Measurements from ENCODE around the gene STX18.
"Not testable (repeated sequence)": the region's sequence is repeated elsewhere in the genome, so short reads cannot be mapped to it uniquely, and the experiment has no call there.

The STX18 gene

DNA sequence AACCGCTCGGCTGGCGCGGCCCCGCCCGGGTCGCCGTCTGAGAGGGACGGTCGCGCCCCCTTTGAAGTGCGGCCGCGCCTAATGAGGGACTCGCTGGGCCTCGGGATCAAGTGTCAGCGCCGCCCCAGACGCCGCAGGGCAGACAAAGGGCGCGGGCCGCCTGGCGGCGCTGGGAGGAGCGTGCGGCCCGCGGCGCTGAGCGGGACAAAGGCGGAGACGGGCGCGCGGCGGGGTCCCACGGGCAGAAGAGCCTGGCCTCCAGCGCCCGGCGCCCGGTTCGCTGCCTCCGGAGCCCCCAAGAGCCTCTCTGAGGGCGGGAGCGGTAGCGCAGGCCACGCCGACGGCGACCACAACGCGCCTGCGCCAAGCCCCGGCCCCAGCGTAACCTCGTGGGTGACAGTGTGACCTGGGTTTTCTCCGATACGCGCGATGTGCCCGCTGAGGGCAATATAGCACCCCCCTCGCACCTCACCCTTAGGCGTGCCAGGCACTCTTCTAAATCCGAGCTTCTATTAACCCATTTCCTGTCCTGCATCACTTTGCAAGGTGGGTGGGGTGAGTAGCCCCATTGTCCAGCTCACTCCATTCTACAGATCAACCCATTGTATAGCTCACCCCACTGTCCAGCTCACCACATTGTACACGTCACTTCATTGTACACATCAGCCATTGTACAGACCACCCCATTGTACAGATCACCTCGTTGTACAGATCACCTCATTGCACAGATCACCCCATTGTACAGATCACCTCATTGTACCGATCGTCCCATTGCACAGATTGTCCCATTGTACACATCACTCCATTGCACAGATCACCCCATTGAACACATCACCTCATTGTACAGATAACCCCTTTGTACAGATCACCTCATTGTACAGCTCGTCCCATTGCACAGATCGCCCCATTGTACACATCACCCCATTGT, 33.7 kb upstream of the STX18 start:
- Histone ChIP-seq H3K9ac (ENCODE audit: low read length in 5 of 5) (peak overlapping the region in 4 of 5 donors; percentile 66 to 81 (median 72)), H3K27ac (ENCODE audit: low read depth, low read length) (peak overlapping the region; percentile 39), H3K36me3 (ENCODE audit: control insufficient read depth in 5 of 5, insufficient read depth in 5 of 5, low read length in 5 of 5) (no peaks in the 10 kb centered on the region), H3K4me3 (ENCODE audit: low read depth in 1 of 5, low read length in 5 of 5) (peak overlapping the region; percentile 68 to 82 (median 74)), H3K9me3 (ENCODE audit: control insufficient read depth in 5 of 5, low read length in 5 of 5) (no peaks in the 10 kb centered on the region), H3K27me3 (ENCODE audit: control insufficient read depth in 5 of 5, insufficient read depth in 4 of 5, low read length in 5 of 5) (no peaks in the 10 kb centered on the region), H3K4me1 (ENCODE audit: control insufficient read depth in 5 of 5, insufficient read depth in 5 of 5, low read length in 5 of 5) (peaks cover 2 to 15% (median 11%) of the 10 kb centered on the region in 5 donors)

DNA sequence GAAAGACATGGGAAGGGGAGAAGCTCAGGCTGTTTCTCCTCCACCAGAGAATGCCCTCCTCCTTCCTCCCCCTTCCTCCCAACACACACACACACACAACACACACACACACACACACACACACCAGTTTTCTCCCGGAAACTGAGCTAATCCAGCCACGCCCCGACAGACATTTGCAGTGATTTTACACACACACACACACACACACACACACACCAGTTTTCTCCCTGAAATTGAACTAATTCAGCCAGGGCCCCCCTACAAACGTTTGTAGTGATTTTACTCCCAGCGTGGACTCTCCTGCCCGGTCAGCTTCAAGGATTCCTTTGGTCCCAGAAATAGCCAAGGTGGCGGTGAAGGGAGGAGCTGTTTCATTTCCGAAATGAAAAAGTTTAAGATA, 32.9 kb upstream of the STX18 start:
- Histone ChIP-seq H3K4me1 (ENCODE audit: control insufficient read depth in 5 of 5, insufficient read depth in 5 of 5, low read length in 5 of 5) (peaks cover 2 to 15% (median 11%) of the 10 kb centered on the region in 5 donors), H3K9ac (ENCODE audit: low read length in 5 of 5) (peak overlapping the region; percentile 51 to 81 (median 66)), H3K9me3 (ENCODE audit: control insufficient read depth in 5 of 5, low read length in 5 of 5) (no peaks in the 10 kb centered on the region), H3K27me3 (ENCODE audit: control insufficient read depth in 5 of 5, insufficient read depth in 4 of 5, low read length in 5 of 5) (no peaks in the 10 kb centered on the region), H3K36me3 (ENCODE audit: control insufficient read depth in 5 of 5, insufficient read depth in 5 of 5, low read length in 5 of 5) (no peaks in the 10 kb centered on the region), H3K27ac (ENCODE audit: low read depth, low read length) (peak overlapping the region; percentile 39), H3K4me3 (ENCODE audit: low read depth in 1 of 5, low read length in 5 of 5) (peak overlapping the region; percentile 68 to 82 (median 74))

DNA sequence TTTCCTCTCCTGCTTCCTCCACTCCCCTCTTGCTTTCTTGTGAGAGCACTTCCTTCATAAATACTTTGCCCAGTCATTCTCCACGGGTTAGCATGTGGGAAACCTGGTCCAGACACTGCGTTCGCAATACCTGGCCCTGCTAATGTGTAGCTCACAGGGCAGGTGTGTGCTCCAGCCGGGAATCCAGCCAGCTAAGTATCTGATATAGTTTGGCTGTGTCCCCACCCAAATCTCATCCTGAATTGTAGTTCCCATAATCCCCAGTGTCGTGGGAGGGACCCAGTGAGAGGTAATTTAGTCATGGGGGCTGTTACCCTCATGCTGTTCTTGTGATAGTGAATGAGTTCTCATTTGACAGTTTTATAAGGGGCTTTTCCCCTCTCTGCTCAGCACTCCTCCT, 32.2 kb upstream of the STX18 start:
- Histone ChIP-seq H3K27ac (ENCODE audit: low read depth, low read length) (no peak overlapping the region), H3K4me1 (ENCODE audit: control insufficient read depth in 5 of 5, insufficient read depth in 5 of 5, low read length in 5 of 5) (peaks cover 2 to 15% (median 11%) of the 10 kb centered on the region in 5 donors), H3K9ac (ENCODE audit: low read length in 5 of 5) (no peak overlapping the region), H3K27me3 (ENCODE audit: control insufficient read depth in 5 of 5, insufficient read depth in 4 of 5, low read length in 5 of 5) (no peaks in the 10 kb centered on the region), H3K36me3 (ENCODE audit: control insufficient read depth in 5 of 5, insufficient read depth in 5 of 5, low read length in 5 of 5) (no peaks in the 10 kb centered on the region), H3K9me3 (ENCODE audit: control insufficient read depth in 5 of 5, low read length in 5 of 5) (no peaks in the 10 kb centered on the region), H3K4me3 (ENCODE audit: low read depth in 1 of 5, low read length in 5 of 5) (no peak overlapping the region)

DNA sequence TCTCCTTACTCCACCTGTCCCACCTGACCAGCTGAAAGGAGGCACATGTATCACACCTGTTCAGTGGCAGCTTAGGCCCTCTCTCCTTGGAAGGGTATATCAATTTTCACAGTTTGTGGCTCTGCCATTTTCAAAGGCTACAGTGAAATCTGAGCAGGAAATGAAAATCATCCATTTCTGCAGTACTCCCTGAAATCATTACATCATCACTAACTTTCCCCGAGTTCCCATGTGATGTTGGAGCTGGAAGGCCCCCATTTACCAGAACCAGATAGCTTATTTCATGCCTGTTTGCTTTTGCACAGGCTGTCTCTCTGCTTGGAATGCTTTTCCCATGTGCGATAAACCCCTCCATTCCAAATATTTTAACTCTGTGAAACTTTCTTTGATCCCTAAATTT, 31.0 kb upstream of the STX18 start:
- Histone ChIP-seq H3K4me3 (ENCODE audit: low read depth in 1 of 5, low read length in 5 of 5) (no peak overlapping the region), H3K27ac (ENCODE audit: low read depth, low read length) (no peak overlapping the region), H3K9ac (ENCODE audit: low read length in 5 of 5) (no peak overlapping the region), H3K4me1 (ENCODE audit: control insufficient read depth in 5 of 5, insufficient read depth in 5 of 5, low read length in 5 of 5) (peaks cover 2 to 15% (median 11%) of the 10 kb centered on the region in 5 donors), H3K9me3 (ENCODE audit: control insufficient read depth in 5 of 5, low read length in 5 of 5) (no peaks in the 10 kb centered on the region), H3K27me3 (ENCODE audit: control insufficient read depth in 5 of 5, insufficient read depth in 4 of 5, low read length in 5 of 5) (no peaks in the 10 kb centered on the region), H3K36me3 (ENCODE audit: control insufficient read depth in 5 of 5, insufficient read depth in 5 of 5, low read length in 5 of 5) (no peaks in the 10 kb centered on the region)

DNA sequence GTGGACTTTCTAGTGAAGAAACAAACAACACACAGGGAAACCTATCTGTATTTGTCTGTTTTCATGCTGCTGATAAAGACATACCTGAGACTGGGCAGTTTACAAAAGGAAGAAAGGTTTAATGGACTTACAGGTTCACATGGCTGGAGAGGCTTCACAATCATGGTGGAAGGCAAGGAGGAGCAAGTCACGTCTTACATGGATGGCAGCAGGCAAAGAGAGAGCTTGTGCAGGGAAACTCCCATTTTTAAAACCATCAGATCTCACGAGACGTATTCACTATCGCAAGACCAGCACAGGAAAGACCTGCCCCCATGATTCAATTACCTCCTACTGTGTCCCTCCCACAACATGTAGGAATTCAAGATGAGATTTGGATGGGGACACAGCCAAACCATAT, 28.0 kb upstream of the STX18 start:
- peaks cover 2 to 10% (median 5%) of the 10 kb centered on the region in 5 donors for H3K4me1 ChIP-seq (ENCODE audit: control insufficient read depth in 5 of 5, insufficient read depth in 5 of 5, low read length in 5 of 5)
- H3K9ac ChIP-seq (ENCODE audit: low read length in 5 of 5); H3K36me3 ChIP-seq (ENCODE audit: control insufficient read depth in 5 of 5, insufficient read depth in 5 of 5, low read length in 5 of 5); H3K9me3 ChIP-seq (ENCODE audit: control insufficient read depth in 5 of 5, low read length in 5 of 5); H3K27ac ChIP-seq (ENCODE audit: low read depth, low read length); H3K4me3 ChIP-seq (ENCODE audit: low read depth in 1 of 5, low read length in 5 of 5); H3K27me3 ChIP-seq (ENCODE audit: control insufficient read depth in 5 of 5, insufficient read depth in 4 of 5, low read length in 5 of 5): not testable (repeated sequence)

DNA sequence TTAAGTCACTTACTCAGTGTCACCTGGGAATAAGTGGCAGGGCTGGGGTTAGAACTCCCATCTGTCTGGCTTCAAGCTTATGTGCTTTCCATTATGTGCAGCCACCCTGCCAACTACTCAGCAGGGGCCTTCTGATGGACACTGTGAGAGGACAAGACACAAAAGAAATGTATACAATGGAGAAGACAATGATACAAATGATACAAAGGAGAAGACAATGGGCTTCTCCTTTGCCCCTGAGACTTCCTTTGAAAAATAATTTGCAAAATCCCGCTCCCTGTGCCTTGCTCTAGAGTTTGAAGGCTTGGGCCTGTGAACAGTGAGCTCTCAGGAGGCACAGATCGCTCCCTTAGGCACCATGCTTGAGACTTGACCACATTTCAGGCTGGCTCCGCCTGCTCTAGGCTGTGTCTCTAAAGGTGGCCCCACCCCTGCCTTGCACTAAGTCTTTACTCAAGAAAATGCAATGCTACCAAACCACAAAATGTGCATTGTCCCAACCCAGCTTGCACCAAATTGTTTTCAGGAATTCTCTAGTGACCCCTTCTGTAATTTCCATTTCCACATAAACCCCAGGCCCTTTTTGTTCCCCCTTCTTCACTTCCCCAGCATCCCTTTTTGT, 27.1 kb upstream of the STX18 start:
- peaks cover 0 to 3% (median 0%) of the 10 kb centered on the region in 5 donors for H3K36me3 ChIP-seq (ENCODE audit: control insufficient read depth in 5 of 5, insufficient read depth in 5 of 5, low read length in 5 of 5)
- H3K4me1 ChIP-seq (ENCODE audit: control insufficient read depth in 5 of 5, insufficient read depth in 5 of 5, low read length in 5 of 5), result peaks cover 0 to 5% (median 0%) of the 10 kb centered on the region in 5 donors
- H3K9ac ChIP-seq (ENCODE audit: low read length in 5 of 5), result no peak overlapping the region
- no peak overlapping the region for H3K4me3 ChIP-seq (ENCODE audit: low read depth in 1 of 5, low read length in 5 of 5)
- H3K9me3 ChIP-seq (ENCODE audit: control insufficient read depth in 5 of 5, low read length in 5 of 5), result peaks cover 0 to 4% (median 0%) of the 10 kb centered on the region in 5 donors
- no peak overlapping the region for H3K27ac ChIP-seq (ENCODE audit: low read depth, low read length)
- H3K27me3 ChIP-seq (ENCODE audit: control insufficient read depth in 5 of 5, insufficient read depth in 4 of 5, low read length in 5 of 5), result no peaks in the 10 kb centered on the region

DNA sequence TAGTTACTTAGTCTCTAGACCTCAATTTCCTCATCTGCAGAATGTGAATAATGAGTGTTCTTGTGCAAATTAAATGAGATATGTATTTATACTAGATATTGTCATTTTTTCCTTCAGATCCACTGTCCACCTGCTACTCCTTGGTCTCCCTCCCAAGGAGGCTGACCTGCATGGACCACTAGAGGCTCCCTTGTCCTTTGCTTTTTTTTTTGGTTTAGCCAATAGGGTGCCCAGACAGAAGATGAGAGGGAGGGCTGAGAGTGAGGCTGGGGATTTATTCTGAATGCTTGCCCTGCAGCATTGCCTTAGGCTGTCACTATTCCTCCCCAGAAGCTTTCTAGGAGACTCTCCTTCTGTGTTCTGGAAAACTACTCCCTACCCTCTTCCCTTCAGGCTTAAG, 24.5 kb upstream of the STX18 start:
- H3K9me3 ChIP-seq (ENCODE audit: control insufficient read depth in 5 of 5, low read length in 5 of 5); H3K27ac ChIP-seq (ENCODE audit: low read depth, low read length); H3K9ac ChIP-seq (ENCODE audit: low read length in 5 of 5); H3K27me3 ChIP-seq (ENCODE audit: control insufficient read depth in 5 of 5, insufficient read depth in 4 of 5, low read length in 5 of 5); H3K4me3 ChIP-seq (ENCODE audit: low read depth in 1 of 5, low read length in 5 of 5); H3K4me1 ChIP-seq (ENCODE audit: control insufficient read depth in 5 of 5, insufficient read depth in 5 of 5, low read length in 5 of 5); H3K36me3 ChIP-seq (ENCODE audit: control insufficient read depth in 5 of 5, insufficient read depth in 5 of 5, low read length in 5 of 5): not testable (repeated sequence)

DNA sequence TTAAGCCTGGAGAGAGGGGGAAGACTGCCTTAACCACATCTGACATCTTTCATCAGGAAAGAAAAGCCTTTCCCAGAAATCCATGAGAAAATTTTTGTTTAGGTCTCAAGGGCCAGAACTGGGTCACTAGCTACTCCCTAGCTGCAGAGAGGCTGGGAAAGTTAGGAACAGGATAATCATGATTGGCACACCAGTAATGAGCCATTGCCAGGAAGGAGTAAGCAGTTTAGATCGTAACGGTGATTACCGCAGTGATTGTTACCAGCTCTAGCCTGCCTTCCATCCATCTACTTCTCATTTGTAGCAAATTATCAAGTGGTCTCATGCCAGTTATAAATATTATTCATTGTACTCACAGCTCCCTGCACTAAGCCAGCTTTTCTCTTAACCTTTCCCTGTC, 22.7 kb upstream of the STX18 start:
- H3K36me3 ChIP-seq (ENCODE audit: control insufficient read depth in 5 of 5, insufficient read depth in 5 of 5, low read length in 5 of 5), result peaks cover 0 to 3% (median 0%) of the 10 kb centered on the region in 5 donors
- no peaks in the 10 kb centered on the region for H3K27me3 ChIP-seq (ENCODE audit: control insufficient read depth in 5 of 5, insufficient read depth in 4 of 5, low read length in 5 of 5)
- H3K9ac ChIP-seq (ENCODE audit: low read length in 5 of 5), result no peak overlapping the region
- H3K9me3 ChIP-seq (ENCODE audit: control insufficient read depth in 5 of 5, low read length in 5 of 5), result peaks cover 0 to 4% (median 0%) of the 10 kb centered on the region in 5 donors
- H3K4me3 ChIP-seq (ENCODE audit: low read depth in 1 of 5, low read length in 5 of 5), result no peak overlapping the region
- H3K27ac ChIP-seq (ENCODE audit: low read depth, low read length), result no peak overlapping the region
- no peaks in the 10 kb centered on the region for H3K4me1 ChIP-seq (ENCODE audit: control insufficient read depth in 5 of 5, insufficient read depth in 5 of 5, low read length in 5 of 5)

DNA sequence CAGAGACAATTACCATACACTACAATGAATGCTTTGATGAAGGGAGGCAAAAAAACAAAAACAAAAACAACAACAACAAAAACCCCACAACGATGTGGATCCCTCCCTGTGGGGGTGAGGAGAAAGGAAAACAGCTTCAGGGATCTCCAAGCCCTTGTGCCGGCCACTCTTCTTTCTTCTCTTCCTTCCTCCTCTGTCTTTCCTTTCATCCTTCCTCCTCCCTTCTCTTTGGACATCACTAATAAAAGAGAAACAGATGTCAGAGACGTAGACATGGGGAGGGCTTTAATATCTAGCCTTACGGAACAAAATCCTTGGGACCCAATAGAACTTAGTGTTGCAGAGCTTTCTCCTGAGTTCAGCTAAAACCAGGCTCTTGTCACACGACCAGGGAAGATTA, 18.8 kb upstream of the STX18 start:
- H3K4me3 ChIP-seq (ENCODE audit: low read depth in 1 of 5, low read length in 5 of 5), result no peak overlapping the region
- H3K9ac ChIP-seq (ENCODE audit: low read length in 5 of 5), result no peak overlapping the region
- H3K4me1 ChIP-seq (ENCODE audit: control insufficient read depth in 5 of 5, insufficient read depth in 5 of 5, low read length in 5 of 5), result no peaks in the 10 kb centered on the region

DNA sequence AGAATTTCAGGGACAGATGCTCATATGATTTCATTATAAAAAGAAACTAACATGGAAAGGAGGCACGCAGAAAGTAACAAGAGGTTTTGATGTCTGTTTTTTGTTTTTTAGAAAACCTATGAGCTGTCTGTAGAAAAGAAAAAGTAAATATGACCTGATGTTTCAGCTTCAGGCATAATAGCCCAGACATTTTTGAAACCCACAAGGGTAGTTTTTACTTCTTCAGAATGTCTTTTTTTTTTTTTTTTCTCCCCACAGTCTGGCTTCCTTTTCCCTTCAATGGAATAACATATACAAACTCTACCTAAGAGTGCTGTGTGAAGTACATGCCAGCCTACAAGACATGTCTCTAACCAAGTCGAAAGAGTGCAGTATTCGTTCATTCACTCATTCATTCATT, 18.3 kb upstream of the STX18 start:
- Histone ChIP-seq H3K4me1 (ENCODE audit: control insufficient read depth in 5 of 5, insufficient read depth in 5 of 5, low read length in 5 of 5) (no peaks in the 10 kb centered on the region), H3K27ac (ENCODE audit: low read depth, low read length) (no peak overlapping the region), H3K9ac (ENCODE audit: low read length in 5 of 5) (no peak overlapping the region), H3K36me3 (ENCODE audit: control insufficient read depth in 5 of 5, insufficient read depth in 5 of 5, low read length in 5 of 5) (no peaks in the 10 kb centered on the region), H3K9me3 (ENCODE audit: control insufficient read depth in 5 of 5, low read length in 5 of 5) (peaks cover 0 to 4% (median 0%) of the 10 kb centered on the region in 5 donors), H3K4me3 (ENCODE audit: low read depth in 1 of 5, low read length in 5 of 5) (no peak overlapping the region), H3K27me3 (ENCODE audit: control insufficient read depth in 5 of 5, insufficient read depth in 4 of 5, low read length in 5 of 5) (no peaks in the 10 kb centered on the region)

More for the DNA sequence above, 18.8 kb upstream of the STX18 start:
- peaks cover 0 to 3% (median 0%) of the 10 kb centered on the region in 5 donors for H3K36me3 ChIP-seq (ENCODE audit: control insufficient read depth in 5 of 5, insufficient read depth in 5 of 5, low read length in 5 of 5)
- H3K27ac ChIP-seq (ENCODE audit: low read depth, low read length), result no peak overlapping the region
- H3K9me3 ChIP-seq (ENCODE audit: control insufficient read depth in 5 of 5, low read length in 5 of 5), result peaks cover 0 to 4% (median 0%) of the 10 kb centered on the region in 5 donors
- H3K27me3 ChIP-seq (ENCODE audit: control insufficient read depth in 5 of 5, insufficient read depth in 4 of 5, low read length in 5 of 5), result no peaks in the 10 kb centered on the region
